ENCODE measurements around the gene SIGLECL1.

Gene SIGLECL1

DNA sequence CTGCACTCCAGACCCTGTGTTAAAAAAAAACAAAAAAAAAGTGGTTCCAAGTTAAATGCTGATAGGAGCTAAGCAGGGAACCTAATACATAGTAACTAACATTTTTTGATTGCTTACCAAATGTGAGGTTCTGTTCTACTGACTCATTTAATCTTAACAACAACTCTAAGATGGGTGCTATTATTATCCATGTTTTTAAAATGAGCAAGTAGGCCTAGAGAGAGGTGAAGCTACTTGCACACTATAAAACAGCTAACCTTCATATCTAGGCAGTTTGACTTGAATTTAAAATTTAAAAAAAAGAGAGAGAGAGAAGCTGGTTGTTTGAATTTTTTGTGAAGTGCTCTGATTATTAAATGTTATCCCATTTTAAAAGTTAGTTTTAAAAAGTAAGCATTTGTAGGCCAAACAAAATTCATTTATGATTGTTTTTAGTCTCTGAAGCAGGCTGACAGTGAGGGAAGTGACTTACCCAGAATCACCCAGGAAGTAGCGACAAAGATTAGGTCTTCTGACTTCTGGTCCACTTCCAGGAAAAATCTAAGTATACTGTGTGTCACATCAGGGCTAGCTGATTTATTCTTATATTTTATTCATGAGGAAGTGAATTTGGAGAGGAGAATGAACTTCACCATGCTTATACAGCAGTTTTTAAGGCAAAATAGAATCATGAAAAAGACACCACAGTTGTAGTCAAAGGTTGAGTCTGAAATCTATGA lies 2.4 kb downstream of the SIGLECL1 start:
- DNase-seq: no peak

DNA sequence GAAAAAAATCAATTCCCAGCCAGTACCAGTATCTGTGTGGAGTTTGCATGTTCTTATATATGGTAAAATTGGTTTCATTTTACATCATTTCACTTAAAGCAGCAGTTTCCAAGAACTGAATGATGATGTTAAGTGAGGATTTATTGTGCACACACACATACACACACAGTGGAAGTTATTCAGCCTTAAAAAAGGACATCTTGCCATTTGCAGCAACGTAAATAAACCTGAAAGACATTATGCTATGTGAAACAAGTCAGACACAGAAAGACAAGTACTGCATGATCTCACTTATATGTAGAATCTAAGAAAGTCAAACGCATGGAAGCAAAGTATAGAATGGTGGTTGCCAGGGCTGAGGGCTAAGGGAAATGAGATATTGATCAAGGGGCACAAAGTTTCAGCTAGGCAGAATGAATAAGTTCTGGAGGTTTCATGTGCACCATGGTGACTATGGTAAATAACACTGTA lies 5.3 kb downstream of the SIGLECL1 start:
- no peak for DNase-seq

GRCh38 chr19:51257471-51257870 lies 6.6 kb downstream of the SIGLECL1 start:
- no peak for DNase-seq

DNA sequence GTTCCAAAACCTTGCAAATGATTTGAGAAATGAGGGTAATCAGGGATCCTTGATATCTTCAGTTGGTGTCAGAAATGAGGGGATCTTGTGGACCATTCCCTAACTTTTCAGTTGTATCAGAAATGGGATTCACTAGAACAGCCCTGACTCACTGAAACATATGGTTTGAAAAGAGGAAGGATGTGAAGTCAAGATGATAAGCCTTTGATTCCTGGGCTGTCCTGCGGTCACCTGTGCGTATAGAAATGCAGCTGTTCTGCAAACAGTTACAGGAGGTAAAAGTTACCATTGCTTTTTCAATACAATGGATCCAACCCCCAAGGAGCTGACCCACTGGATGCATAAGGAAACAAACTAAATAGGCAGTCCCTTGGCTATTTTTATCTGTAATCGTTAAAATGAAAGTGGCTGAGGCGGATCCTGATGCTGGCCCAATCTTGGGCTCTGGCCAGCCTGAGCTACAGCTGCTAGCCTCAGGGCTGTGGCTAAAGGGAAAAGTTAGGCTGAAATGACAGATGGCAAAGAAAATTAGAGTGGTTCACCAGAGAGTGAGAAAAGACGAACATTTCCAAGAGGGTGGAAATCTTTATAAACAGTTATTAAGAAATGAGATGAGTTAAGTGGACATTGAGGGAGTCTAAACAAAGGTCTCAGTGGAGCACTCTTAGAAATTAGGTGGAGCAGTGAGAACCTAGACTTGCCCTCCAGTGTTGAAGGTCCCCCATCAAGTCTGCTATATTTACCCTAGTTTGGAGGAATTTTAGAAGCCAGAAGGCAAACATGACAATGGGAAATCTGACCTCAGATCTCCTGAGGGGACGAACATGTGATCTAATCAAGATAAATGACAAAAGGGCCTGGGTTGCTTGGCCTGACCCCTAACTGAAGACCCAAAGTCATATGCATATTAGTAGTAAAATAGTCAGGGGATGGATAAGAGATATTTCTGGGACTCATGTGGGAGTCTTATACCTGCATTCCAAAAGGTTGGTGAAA lies 7.6 kb downstream of the SIGLECL1 start:
- DNase-seq: no peak

GRCh38 chr19:51259348-51260245 lies 8.7 kb downstream of the SIGLECL1 start:
- peak; percentile 24 for DNase-seq

GRCh38 chr19:51263808-51264207 lies 12.9 kb downstream of the SIGLECL1 start:
- no peak for DNase-seq

DNA sequence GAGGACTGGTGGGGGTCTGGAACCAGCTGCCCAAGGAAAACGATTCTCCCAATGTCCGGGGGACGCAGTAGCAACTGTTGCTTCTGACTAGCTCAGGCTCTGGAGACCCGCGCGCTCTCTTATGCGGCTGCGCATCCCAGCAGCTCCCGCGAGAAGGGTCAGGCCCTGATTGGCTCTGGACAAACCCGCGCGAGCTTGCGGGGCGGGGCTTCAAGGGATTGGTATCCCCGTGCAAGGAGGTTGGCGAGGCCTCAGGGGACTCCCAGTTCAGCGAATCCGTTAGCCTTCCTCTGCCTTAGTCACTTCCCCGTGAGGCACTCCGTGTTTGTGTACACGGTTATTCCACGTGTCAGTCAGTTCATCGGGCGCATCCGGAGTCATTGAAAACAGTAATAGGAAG lies 20.2 kb downstream of the SIGLECL1 start:
- no peak for DNase-seq

- DNase-seq: no peak
These were observed 21.4 kb downstream of the SIGLECL1 start for GRCh38 chr19:51272183-51272810.

DNA sequence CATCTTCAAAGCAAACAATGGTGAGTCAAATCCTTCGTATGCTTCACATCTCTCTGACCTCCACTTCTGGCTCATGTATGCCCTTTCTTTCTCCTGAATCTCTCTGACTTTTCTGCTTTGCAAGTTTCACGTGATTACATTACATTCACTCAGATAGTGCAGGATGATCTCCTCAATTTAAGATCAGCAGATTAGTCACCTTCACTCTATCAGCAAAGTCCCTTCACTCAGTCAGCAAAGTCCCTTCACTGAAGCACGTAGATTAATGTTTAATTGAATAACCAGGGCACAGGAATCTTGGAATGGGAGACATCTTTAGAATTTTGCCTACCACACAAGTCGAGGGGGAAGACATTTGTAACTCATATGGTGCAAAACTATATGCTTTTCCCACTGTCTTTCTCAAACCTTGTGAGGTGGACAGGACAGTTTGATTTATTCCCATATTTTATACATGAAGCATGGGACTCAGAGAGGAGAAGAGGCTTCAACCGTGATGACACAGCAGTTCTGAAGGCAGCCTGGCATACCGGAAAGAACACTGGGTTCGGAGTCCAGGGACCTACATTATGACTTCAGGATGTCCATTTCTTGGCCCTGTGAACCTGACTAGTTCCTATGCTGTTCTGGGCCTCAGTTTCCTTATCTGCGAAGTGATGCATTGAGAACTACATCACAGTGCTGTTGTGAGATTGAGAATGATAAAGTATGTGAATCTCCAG lies 23.3 kb downstream of the SIGLECL1 start:
- DNase-seq: no peak

GRCh38 chr19:51277112-51277511 lies 26.2 kb downstream of the SIGLECL1 start:
- DNase-seq: no peak

DNA sequence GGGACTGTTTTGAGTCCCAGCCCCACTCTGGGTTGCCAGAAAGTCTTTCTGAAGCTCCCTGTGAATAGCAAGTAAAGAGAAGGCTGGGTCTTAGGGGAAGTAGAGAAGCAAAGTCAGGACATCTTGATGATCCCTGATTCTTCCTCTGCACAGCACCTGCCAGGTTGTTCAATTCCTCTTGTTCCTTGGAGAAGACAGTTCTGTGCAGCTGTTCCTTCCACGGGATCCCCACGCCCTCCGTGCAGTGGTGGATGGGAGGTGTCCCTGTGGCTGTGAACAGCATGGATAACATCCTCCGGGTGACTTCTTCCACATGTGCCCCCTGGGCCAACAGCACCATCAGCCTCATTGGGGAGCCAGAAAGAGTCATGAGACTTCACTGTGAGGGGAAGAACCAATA lies 31.5 kb downstream of the SIGLECL1 start:
- DNase-seq: no peak

- DNase-seq: no peak
These were observed 34.8 kb downstream of the SIGLECL1 start for GRCh38 chr19:51285682-51286081.

GRCh38 chr19:51289635-51290034 lies 38.8 kb downstream of the SIGLECL1 start:
- DNase-seq: no peak

- DNase-seq: no peak
These were observed 42.1 kb downstream of the SIGLECL1 start for GRCh38 chr19:51292971-51293370.

DNA sequence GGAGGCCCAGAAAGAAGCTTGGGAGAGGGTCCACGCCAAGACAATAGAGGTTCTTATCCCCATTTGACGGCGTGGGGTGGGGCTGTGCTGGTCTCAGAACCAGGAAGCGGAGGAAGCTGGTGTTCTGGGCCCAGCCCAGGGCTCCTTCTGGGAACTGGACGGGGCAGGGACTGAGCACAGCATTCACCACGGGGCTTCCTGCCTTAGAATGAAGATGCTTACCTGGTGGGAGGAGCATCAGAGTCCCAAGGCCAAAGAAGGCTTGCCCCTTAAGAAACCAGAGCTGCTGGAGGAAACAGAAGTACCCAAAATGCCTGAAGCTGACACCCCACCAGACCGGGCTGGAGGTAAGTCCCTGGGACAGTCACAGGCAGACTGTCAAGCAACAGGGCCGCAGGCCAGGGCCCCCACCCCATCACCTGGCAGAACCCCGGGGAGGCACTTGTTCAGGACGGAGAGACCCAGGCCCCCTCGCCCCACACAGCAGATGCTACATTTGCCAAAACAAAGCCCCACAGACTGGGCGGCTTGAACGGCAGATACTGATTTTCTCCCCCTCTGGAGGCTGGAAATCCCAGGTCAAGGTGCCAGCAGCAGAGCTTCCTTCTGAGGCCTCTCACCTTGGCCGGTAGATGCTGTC lies 42.8 kb downstream of the SIGLECL1 start:
- DNase-seq: no peak

GRCh38 chr19:51294211-51294976 lies 43.5 kb downstream of the SIGLECL1 start:
- DNase-seq: no peak

DNA sequence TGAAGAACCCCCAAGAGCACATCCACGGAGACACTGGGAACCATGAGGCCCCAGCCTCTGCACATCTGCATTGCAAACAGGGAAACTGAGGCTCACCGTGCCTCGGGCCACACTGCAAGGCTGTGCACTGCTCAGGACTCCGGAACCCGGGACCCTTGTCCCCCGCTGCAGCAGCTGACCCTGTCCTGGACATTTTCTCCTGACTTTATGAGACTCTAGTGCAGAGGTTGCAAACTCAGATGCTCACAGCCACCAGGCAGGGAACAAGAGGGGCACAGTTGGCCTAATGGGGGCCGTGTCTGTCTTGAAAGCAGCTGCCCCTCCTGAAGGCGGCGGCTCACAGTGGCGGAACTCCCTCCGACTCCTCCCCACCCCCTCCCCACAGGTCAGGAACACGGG lies 44.1 kb downstream of the SIGLECL1 start:
- no peak for DNase-seq

DNA sequence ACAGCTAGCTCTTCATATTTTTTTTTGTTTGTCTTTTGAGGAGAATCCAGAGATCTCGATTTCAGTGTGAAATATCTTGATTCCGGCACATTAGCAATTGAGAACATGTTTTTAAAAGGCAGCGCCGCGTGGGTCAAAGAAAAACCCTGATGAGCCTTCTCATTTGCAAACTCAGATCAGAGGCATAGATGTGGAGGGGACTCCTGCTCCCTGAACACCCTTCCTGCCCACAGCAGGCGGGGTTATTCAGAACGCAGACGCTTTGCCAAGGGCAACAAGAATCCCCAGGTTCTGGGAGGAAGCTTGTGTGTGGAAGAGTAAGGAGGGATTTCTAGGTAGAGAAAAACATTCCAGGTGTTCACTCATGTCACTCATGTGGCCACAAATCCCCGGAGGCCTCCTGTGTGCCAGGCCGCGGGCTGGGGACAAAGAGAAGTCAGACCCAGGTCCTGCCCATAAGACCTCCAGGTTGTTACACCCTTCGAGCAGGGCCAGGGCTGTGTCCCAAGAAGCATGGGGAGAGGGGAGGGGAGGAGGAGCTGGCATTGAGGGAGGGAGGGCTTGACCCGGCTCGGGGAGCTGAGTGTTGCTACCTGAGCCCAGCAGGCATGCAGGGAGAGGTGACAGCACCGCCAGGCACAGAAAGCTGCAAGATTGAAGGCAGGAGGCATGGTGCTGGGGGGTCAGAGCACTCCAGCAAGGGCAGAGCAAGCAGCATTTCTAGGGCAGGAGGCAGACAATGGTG lies 44.7 kb downstream of the SIGLECL1 start:
- no peak for DNase-seq

DNA sequence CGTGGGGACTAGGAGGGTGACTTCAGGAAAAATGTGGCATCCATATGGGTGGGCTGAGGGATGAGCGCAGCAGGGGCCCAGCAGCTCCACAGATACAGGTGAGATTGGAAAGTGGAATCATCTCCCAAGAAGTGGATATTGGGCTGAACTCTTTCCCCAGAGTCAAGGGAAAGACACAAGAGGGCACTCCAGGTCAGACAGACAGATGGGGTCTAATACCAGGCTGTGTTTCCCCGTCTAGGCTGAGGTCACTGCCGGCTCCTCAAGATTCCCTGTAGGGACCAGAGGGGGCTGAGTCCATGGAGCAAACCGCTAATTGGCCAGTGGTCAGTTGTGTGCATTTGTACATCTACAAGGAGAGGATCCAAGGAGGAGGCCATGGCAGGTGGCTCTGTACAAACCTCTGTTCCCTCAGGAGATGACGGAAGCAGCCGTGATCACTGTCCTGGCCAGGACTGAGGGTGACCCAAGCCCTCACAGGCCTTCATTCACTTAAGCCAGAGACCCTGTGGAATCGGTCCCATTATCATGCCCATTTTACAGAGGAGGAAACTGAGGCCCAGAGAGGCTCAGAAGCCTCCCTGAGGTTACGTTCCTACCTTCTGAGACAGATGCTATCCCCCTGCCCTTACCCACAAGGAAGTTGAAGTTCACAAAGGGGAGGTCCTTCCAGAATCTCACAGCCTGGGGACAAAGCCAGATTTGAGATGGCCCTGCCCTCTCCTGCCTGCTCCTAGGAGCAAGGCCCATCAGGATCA lies 45.6 kb downstream of the SIGLECL1 start:
- DNase-seq: no peak
